Globus pallidus (tissue), 1 donor: ENCODE data around the gene LRP1B.

ENCODE experiments used
- DNase-seq: peaks from one replicate; pipeline ENCODE4 v3.0.0-alpha.2; 2015; ENCODE audit warnings: low spot score

LRP1B gene

DNA sequence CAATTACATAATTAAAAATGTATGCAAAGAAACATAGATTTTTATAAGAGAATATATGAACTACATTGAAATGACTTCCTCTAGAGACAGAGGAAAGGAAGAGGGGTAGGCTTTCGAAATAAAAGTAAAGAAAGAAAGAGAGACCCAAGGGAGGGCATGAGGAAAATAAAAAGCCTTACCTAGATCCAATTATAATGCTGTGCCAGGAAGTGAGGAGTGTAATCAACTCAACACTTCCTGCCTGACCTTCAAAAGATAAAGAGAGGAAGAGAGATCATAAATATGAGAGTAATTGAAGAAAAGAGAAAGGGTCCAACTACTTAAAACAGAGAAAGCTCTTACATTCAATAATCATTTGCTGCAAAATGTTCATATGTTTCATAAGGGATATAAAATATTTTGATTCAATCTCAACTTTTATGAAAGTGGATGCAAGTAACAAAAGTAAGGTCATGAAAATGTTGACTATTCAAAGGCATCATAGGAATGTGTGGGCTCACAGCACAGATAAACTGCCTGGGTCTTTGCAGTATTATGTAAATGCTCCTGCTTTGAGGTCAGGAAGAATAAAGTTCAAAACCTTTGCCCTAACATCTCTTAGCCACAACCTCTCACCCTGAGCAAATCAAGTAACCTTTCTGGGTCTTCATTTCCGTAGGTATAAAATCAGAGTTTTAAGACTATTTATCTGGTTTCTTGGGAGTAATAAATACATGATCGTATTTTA is 1237.7 kb downstream of the LRP1B start:
- no peak for DNase-seq

DNA sequence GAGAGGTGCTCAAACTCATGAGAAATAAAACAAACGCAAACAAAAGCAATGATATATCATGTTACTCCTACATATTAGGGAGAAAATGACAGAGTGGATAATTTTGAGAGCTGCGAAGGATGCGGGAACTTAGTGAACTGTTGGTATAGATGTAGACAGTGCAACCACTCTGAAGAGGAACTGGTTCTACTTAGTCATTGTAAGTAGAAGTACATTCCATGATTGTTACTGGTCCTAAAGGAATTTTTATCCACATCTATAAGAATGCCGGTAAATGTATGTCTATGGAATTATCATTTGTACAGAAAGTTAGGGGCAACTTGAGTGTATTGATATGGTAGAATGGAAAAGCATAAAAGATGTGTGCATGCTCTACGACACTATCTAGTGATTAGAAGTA is 1238.4 kb downstream of the LRP1B start:
- no peak for DNase-seq

DNA sequence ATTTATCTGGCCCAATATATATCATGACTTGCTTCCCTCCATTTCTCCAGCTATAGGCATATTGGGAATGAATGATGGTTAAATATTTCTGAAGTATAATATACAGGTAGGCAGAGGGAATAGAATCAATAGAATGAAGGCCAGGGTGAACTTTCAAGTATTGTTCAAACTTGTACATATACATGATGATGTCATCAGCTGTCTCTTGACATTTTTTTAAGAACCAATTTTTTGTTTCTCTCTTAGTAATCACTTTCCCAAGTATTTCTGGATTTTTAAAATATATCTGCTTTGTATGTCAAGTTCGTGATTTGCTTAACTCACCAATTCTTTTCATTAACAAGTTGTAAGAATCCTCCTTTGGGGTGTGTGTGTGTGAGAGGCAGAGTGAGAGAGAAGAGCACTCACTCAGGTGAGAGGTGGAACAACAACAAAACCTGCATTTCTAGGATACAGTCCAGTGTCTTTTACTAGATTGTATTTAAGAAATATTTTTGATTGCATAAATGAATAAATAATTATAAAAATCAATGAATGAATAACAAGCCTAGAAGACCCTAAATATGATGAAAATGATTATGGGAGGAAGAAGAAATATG is 1239.1 kb downstream of the LRP1B start:
- DNase-seq: no peak

- DNase-seq: no peak
Measured at GRCh38 chr2:140882671-140883620, 1247.9 kb downstream of the LRP1B start.

- no peak for DNase-seq
Measured at GRCh38 chr2:140880573-140880972, 1250.2 kb downstream of the LRP1B start.

- no peak for DNase-seq
Measured at GRCh38 chr2:140876015-140876414, 1254.8 kb downstream of the LRP1B start.

DNA sequence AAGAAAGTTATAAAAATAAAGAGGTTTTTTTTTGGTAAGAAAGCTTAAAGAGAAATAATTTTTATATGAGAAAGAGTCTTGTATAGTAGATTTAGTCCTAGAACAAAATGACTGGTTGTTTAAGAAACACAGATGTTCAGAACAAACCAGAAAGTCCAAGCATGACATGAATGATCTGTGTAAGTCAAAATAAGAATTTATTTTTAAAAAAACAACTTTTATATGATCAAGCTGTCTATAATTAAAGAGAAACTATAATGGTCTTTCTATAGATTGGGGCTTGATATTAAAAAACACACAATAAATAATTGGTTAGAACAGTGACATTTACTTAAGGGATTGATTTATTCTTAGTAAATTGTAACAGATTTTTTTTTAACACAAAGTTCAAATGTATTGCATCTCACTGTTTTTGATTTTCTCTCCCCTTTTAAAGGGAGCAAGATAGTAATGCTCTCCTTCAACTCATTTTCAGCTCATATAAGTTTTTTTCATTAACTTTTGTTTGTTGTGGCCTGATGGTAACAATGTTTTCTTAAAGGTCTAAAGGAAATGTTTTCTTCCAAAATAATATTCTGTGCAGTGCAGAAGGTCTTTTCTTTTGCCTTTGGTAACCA is 1256.8 kb downstream of the LRP1B start:
- no peak for DNase-seq

GRCh38 chr2:140869925-140870324 is 1260.9 kb downstream of the LRP1B start:
- no peak for DNase-seq

DNA sequence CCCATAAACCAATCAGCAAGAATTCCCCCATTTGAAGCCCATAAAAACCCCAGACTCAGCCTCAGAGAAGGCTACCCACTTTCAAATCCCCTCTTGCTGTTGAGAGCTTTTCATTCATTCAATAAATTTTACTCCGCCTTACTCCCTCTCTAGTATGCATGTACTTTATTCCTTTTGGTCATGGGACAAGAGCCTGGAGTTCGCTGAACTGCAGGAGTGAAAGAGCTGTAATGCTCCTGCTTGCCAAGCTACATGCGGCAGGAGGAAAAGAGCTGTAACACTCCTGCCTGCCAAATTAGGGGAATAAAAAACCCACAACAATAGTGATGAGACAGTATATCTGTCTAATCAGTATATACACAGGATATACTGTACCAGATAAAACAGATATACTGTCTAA is 1261.7 kb downstream of the LRP1B start:
- no peak for DNase-seq

DNA sequence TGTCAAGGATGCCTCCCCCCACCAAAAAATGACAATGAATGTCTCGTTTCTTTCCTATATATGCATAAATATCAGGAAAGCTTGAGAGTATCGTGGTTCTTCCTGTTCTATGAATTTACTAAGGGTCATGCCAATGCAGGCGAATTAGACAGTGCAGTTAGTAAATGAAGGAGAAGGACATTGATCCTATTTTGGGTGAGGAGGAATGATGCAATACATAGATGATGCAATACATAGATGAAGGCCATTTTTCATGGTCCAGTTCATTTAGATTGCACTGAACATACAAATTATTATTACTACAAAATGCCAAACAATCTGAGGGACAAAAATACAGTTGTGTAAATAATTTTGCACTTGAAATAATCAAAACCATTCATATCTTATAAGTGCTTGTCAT is 1265.0 kb downstream of the LRP1B start:
- DNase-seq: no peak

GRCh38 chr2:140863713-140864112 is 1267.1 kb downstream of the LRP1B start:
- peak; percentile 33 for DNase-seq

- DNase-seq: no peak
Measured at GRCh38 chr2:140862181-140862580, 1268.6 kb downstream of the LRP1B start.

DNA sequence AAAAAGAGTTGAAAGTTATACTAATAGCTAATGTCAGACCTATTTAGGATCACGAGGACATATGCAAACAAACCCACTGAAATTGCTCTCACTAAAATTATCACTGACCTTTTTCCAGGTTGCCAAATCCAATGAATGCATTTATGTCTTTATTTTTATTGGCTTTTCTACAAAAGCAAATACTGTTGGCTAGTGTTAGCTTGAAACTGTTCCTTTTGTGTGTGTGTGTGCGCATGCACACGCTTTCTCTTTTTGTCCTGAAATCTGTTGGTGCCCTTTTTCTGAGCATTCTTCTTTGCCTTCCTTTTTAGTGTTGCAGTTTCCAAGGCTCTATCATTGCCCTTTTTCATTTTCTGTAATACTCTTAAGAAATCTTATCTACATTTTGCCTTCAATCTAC is 1269.2 kb downstream of the LRP1B start:
- no peak for DNase-seq

DNA sequence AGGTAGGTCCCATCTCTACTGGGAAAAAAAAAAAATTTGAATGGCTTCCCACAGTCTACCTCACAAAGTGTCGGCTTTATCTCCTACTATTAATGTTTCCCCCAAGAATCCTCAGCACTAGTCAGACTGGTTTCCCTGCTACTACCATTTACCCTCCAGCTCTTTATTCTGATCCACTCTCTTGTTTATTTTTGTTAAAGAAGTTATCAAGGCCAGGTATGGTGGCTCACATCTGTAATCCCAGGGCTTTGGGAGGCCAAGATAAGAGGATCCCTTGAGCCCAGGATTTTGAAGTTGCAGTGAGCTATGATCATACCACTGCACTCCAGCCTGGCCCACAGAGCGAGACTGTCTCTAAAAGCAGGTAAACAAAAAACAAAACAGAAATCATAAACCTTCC is 1275.3 kb downstream of the LRP1B start:
- no peak for DNase-seq

DNA sequence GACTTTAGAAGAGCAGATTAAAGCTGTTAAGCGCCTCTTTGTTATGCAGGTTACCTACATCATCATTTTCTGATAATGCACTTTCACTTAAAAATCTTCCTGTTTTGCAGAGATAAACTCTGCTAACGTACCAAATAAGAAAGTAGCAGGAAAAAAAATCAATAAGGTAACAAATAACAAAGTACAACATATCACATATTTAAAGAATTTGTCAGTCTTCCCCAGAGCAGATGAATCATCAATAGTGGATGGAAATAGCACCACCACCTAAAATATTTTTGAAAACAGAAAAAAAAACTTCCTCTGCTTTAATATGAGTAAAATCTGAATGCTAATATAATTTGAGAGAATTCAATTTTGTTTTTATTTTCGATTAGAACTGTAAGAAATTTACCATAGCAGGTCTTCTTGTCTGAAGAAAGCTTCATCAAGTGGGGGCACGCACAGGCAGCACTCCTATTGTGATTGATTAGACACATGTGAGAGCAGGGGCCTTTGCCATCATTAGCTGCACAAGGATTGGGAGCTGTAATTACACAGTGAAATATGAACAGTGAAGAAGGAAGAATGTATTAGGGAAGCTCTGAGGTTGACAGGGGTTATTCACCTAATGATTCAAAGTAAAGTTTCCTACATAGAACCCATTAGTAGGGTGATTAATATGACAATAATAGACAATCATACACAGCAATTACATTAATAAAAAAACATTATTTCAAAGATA is 1279.4 kb downstream of the LRP1B start:
- no peak for DNase-seq

- no peak for DNase-seq
Measured at GRCh38 chr2:140843186-140843585, 1287.6 kb downstream of the LRP1B start.

DNA sequence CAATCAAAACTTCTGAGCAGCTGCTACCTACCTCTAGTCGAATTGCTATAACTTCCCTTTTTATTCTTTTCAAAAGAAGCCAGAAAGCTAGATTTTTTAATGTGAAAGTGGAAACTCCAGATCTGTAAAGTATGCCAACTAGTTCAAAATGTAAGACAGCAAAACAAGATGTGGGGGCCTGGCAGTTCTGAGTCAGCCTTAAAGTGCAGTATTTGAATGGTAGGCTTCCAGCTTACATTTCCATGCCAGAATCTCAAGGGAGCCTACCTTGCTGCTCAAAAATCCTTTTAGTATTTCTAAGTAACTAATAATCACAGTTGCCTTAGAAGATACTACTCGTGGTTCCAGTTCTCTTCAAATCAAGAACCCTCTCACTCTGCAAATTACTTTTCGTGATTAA is 1288.7 kb downstream of the LRP1B start:
- no peak for DNase-seq

- no peak for DNase-seq
Measured at GRCh38 chr2:140841141-140841540, 1289.7 kb downstream of the LRP1B start.

GRCh38 chr2:140836826-140837225 is 1294.0 kb downstream of the LRP1B start:
- no peak for DNase-seq

- DNase-seq: no peak
Measured at GRCh38 chr2:140835079-140835478, 1295.7 kb downstream of the LRP1B start.

GRCh38 chr2:140814141-140814540 is 1316.7 kb downstream of the LRP1B start:
- DNase-seq: no peak

GRCh38 chr2:140808820-140809219 is 1322.0 kb downstream of the LRP1B start:
- no peak for DNase-seq
